Nephron (organoid): ENCODE measurements around the gene TMEM59L.

Experiments
- H3K27ac Mint-ChIP-seq, 3 experiments: 2 replicates each; pipeline ENCODE4 v1.8.0; 2020; ENCODE audit warnings: mixed read lengths in 3 of 3, mild to moderate bottlenecking in 2 of 3, moderate library complexity in 1 of 3
- H3K27me3 Mint-ChIP-seq: 2 replicates; pipeline ENCODE4 v1.8.0; 2021; ENCODE audit warnings: low read depth, mild to moderate bottlenecking, moderate library complexity, mixed read lengths
- H3K36me3 Mint-ChIP-seq: 2 replicates; pipeline ENCODE4 v1.8.0; 2020; ENCODE audit warnings: low read depth, mixed read lengths
- H3K4me1 Mint-ChIP-seq: 2 replicates; pipeline ENCODE4 v1.8.0; 2020; ENCODE audit warnings: mixed read lengths
- H3K4me3 Mint-ChIP-seq, 3 experiments: 2 replicates each; pipeline ENCODE4 v1.8.0; 2020; ENCODE audit warnings: mild to moderate bottlenecking in 3 of 3, mixed read lengths in 3 of 3, moderate library complexity in 2 of 3
- H3K9me3 Mint-ChIP-seq: 2 replicates; pipeline ENCODE4 v1.8.0; 2020; ENCODE audit warnings: mixed read lengths
- TF ChIP-seq, protein P1 (sequence below), 3 experiments: fragments of 200-600 bp; sonication (generic); IDR thresholded peaks; one replicate each; pipeline ENCODE4 v1.5.0; 2021; ENCODE audit warnings: antibody characterized with exemption in 3 of 3; ENCODE audit not compliant: unreplicated experiment in 3 of 3

Gene TMEM59L

DNA sequence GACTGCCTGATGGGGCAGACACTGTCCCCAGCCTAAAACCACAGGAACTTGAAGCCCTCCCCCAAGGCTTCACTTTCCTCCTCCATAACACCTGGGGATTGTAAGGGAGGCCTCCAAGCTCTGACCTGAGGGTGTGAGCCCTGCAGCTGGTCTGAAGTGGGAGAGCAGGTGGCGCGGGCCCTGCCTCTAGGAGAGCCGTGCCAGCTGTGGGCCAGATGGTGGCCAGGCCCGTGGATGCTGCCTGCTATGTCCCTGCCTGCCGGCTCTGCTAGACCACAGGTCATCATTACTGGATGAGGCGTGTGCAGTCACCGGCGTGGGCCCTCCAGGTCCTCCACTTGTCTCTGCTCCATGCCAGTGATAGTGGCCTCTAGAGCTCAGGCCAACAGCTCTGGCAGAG, 20.7 kb downstream of the TMEM59L start:
- Mint-ChIP-seq H3K27ac (no peak overlapping the region), H3K36me3 (no peaks in the 10 kb centered on the region), H3K27me3 (peaks cover 27% of the 10 kb centered on the region), H3K4me3 (no peak overlapping the region), H3K9me3 (no peaks in the 10 kb centered on the region), H3K4me1 (peaks cover 5% of the 10 kb centered on the region)
- TF ChIP-seq, protein P1, sequence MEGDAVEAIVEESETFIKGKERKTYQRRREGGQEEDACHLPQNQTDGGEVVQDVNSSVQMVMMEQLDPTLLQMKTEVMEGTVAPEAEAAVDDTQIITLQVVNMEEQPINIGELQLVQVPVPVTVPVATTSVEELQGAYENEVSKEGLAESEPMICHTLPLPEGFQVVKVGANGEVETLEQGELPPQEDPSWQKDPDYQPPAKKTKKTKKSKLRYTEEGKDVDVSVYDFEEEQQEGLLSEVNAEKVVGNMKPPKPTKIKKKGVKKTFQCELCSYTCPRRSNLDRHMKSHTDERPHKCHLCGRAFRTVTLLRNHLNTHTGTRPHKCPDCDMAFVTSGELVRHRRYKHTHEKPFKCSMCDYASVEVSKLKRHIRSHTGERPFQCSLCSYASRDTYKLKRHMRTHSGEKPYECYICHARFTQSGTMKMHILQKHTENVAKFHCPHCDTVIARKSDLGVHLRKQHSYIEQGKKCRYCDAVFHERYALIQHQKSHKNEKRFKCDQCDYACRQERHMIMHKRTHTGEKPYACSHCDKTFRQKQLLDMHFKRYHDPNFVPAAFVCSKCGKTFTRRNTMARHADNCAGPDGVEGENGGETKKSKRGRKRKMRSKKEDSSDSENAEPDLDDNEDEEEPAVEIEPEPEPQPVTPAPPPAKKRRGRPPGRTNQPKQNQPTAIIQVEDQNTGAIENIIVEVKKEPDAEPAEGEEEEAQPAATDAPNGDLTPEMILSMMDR (IDR thresholded peaks at IDR 0.05; ENCODE audit: unreplicated experiment in 3 of 3): no peak

DNA sequence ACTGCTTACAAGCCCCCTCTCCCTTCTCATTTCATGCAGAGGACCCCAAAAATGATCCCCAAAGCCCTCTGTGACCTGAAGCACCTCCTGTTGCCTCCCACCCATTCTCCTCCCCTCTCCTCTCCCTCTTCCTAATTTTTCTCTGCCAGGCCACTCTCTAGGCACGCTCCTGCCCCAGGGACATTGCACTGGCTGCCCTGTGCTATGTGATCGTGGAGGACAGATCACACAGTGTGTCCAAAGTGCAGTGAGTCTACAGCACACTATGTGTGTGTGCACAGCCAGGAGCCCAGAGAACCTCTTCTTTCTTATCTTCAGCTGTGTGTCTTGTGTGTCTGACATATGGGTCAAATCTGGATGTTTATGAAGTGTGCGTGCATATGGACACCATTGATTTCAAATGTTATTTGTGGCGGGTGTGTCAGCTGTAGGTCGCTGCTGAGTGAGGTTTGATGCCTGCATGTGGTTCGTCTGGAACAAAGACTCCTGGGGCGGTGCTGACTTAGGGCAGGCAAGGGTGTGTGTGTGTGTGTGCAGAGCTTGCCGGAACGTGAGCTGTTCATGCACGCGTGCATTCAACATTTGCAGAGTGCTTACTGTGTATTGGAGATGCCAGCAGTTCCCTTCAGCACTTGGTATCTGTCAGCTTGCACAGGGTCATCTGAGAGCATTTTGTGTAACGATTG, 22.1 kb downstream of the TMEM59L start:
- Mint-ChIP-seq H3K27me3 (peaks cover 20% of the 10 kb centered on the region), H3K9me3 (no peaks in the 10 kb centered on the region), H3K4me3 (peak overlapping the region; percentile 50 to 75 (median 66)), H3K4me1 (peaks cover 5% of the 10 kb centered on the region), H3K27ac (no peak overlapping the region), H3K36me3 (no peaks in the 10 kb centered on the region)
- TF ChIP-seq, protein P1 (IDR thresholded peaks at IDR 0.05; ENCODE audit: unreplicated experiment in 3 of 3): no peak

DNA sequence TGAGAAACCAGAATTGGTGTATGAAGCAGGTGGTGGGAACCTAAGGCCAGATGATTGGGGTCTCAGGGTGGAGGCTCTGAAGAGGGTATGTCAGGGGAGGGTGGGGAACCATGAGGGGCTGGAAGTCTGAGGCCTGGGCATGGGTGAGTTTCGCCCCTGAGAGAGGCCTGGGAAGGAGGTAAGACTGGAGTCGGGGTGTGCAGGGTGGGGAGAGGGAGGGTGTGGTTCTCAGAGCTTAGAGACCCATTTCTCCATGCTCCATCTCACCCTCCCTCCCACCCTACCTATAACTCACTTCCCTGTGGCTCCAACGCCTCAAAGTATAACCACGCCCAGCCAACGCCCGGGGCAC, 23.1 kb downstream of the TMEM59L start:
- TF ChIP-seq, protein P1 (IDR thresholded peaks at IDR 0.05; ENCODE audit: unreplicated experiment in 3 of 3): no peak
- Mint-ChIP-seq H3K27me3 (peaks cover 15% of the 10 kb centered on the region), H3K9me3 (no peaks in the 10 kb centered on the region), H3K27ac (no peak overlapping the region), H3K4me1 (peaks cover 5% of the 10 kb centered on the region), H3K4me3 (peak overlapping the region; percentile 86 to 90 (median 90)), H3K36me3 (no peaks in the 10 kb centered on the region)

DNA sequence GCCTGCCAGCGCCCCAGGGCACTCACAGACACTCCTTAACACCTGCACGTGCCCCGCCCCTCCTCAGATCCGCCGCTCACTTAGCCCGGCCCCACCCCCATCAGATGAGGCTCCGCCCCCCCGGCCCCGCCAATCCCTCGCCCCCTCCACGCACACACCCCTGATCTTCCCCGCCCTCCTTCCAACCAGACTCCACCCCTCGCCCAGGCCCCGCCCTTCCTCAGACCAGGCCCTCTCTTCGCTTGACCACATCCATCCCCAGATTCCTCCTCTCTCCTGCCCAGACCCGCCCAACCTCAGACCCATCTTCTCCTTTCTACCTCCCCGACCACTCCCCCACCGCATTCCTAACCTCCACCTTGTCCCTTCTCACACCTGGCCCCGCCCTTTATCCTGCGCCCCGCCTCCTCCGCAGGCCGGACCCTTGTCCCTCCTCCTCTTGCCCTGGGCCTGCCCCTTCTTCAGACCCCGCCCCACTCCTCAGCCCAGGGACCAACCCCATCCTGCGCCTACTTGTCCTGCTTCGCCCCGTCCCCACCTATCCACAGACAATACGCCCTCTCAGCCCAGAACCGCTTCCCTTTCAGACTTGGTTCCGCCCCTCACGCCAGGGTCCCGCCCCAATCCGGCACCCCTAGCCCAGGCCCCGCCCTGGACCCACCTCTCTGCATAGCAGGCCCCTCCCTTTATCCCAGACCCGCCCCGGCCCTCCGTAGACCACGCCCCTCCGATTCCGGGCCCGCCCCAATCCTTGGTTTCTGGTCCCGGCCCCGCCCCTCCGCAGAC, 23.7 kb downstream of the TMEM59L start:
- Mint-ChIP-seq H3K27me3 (peaks cover 15% of the 10 kb centered on the region), H3K9me3 (no peaks in the 10 kb centered on the region), H3K36me3 (no peaks in the 10 kb centered on the region), H3K27ac (peak overlapping the region in 2 of 3 experiments; percentile 70 to 74), H3K4me1 (peaks cover 5% of the 10 kb centered on the region), H3K4me3 (peak overlapping the region; percentile 86 to 90 (median 90))
- TF ChIP-seq, protein P1 (IDR thresholded peaks at IDR 0.05; ENCODE audit: unreplicated experiment in 3 of 3): no peak

DNA sequence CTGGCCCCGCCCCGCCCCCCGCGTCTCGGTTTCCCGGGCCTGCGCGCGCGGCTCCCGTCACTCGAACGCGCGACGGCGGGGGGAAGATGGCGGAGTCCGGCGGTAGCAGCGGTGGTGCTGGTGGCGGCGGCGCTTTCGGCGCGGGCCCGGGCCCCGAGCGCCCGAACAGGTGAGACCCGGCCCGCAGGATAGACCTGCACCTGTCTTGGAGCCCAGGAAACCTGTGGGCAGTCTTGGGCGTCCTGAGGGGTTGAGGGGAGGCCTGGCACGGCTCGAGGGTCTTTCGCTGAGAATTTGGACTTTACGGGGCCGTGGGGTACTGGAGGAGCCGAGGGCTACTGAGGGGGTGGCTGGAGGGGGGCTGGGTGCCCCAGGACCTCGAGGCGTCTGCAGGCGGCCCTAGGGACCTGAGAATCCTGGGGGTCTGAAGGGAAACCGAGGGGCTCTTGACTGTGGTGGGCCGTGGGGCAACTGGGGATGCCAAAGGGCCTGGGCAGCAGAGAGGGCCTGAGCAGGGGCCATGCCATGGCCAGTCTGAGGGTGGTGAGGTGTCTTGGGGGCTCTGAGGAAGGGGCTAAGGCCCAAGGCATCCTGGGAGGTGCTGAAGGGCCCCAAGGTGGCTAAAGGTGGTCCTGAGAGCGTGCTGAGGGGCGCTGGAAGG, 24.4 kb downstream of the TMEM59L start, which contains the start of gene KLHL26:
TSS of gene KLHL26 (plus strand) at position 60 of the 661 bp plus-strand sequence. CDS start at position 87, 27 bp downstream.
- Mint-ChIP-seq H3K27me3 (peaks cover 15% of the 10 kb centered on the region), H3K4me1 (peaks cover 5% of the 10 kb centered on the region), H3K9me3 (no peaks in the 10 kb centered on the region), H3K4me3 (peak within 1 kb of the TSS; percentile 86 to 90 (median 90)), H3K36me3 (no peaks in the 10 kb centered on the region), H3K27ac (peak within 1 kb of the TSS in 2 of 3 experiments; percentile 70 to 74)
- TF ChIP-seq, protein P1 (IDR thresholded peaks at IDR 0.05; ENCODE audit: unreplicated experiment in 3 of 3): no peak
